DMS153 treated with DMSO at 0.1 percent for 48 hours (cell line): ENCODE results near the gene DECR2.
A peak's percentile ranks its signal among the peaks of the same experiment; 100 is the strongest.
"Not testable (repeated sequence)": the region's sequence is repeated elsewhere in the genome, so short reads cannot be mapped to it uniquely, and the experiment has no call there.

Experiments used
- DNase-seq: peaks from one replicate; lab custom pipeline; 2025; ENCODE audit not compliant: unreplicated experiment; lab: John Stamatoyannopoulos, UW

Gene DECR2

DNA sequence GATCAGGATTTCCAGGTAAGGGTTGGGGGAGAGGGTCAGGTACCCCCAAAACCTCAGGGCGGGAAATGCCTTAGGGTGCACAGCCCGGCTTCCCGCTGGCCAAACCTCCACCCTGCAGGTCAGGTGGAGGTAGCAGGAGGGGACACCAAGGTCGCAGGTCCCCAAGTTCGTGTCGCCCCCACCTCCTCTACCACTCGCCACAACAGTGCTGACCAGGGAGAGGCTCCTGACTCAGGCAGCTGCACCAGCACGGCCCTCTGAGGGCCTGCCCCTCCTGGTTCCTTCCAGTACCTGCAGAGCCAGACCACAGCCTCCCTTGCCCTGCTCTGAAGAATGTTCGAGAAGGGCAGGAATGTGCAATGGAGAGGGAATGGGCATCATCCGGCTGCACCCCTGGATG, 35.2 kb upstream of the DECR2 start:
- no peak for DNase-seq

DNA sequence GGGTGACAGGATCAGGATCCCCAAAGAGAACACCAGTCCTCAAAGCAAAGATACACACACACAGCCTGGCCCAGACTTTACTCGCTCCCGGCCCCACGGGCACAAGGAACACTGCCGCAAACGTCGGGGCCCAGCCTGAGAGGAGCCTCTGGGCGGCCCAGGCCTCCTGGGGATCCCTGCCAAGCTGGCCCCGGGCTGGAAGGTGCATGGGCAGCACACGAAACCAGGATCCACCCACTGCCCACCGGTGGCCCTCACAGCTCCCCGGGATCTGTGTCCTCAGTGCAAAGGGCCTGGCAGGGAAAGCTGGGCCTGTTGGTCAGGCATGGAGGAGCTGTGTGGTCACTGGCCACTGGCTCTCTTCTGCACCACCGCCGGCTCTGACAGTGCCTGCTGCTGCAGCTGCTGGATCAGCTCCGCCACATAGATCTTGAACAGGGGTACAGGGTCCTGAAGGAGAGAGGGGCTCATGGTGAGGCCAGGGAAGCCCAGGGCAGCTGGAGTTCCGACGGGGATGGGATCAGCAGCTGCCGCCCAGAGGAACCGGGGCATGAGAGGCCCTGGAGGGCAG, 34.3 kb upstream of the DECR2 start:
- no peak for DNase-seq

DNA sequence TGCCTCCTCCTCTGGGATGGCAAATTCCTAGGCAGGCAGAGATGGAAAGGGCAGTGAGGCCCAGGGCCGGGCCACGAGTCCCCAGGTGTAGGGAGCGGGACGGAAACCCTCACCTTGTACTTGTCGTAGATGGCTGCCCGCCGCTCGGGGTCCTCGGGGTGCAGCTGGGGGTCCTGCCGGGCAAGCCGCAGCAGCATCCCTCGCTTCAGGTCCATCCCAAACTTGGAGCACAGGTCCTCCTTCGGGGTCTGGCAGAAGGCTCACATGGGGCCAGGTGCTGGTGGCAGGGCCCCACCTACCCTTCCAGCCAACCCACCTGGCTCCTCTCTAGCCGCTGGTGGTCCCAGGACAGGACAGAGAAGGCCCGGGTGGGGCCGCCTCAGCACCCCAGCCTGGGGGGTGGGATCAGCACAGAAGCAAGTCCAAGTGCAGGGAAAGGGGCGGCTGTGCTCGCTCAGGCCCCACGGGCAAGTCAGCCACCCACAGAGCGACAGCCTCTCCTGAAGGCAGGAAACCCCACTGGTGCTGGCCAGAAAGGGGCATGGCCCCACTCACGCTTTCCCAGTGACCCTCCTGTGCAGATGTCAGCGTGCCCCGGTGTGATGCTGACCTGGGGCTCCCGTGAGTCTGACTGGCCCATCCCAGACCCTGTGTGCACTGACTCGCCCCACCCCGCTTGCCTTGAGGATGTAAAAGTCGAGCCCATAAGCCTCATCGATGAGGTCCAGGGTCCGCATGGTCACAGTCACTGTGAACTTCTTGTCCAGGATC, 33.1 kb upstream of the DECR2 start:
- no peak for DNase-seq

- no peak for DNase-seq
These were observed 32.3 kb upstream of the DECR2 start for GRCh38 chr16:369275-369865.

GRCh38 chr16:369866-370436, 31.7 kb upstream of the DECR2 start:
- no peak for DNase-seq

DNA sequence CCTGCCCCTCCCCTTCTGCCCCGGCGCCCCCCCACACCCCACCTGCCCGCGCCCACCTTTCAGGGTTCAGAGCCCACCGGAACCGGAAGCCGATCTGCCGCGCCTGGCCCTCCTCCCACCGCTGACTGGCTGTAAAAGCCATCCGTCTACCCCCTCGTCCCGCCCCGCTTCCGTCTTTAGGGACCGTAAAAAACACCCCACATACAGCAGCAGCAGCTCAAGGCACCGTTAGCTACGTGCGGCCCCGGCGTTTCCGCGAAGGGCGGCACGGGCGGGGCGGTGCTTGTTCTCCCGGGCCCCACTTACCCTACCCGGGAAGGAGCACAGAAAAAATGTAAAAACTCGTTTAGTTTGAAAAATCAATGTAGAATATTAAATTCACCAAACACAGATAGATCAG, 31.2 kb upstream of the DECR2 start, which contains the start of gene MRPL28:
Gene MRPL28 (minus strand): TSS at position 96 of the 400 bp plus-strand sequence. CDS start 320 bp downstream, outside the sequence.
- DNase-seq = peak; percentile 81

GRCh38 chr16:370979-371514, 30.6 kb upstream of the DECR2 start:
- DNase-seq = no peak

GRCh38 chr16:371515-372301, 30.0 kb upstream of the DECR2 start:
- DNase-seq = peak; percentile 42

DNA sequence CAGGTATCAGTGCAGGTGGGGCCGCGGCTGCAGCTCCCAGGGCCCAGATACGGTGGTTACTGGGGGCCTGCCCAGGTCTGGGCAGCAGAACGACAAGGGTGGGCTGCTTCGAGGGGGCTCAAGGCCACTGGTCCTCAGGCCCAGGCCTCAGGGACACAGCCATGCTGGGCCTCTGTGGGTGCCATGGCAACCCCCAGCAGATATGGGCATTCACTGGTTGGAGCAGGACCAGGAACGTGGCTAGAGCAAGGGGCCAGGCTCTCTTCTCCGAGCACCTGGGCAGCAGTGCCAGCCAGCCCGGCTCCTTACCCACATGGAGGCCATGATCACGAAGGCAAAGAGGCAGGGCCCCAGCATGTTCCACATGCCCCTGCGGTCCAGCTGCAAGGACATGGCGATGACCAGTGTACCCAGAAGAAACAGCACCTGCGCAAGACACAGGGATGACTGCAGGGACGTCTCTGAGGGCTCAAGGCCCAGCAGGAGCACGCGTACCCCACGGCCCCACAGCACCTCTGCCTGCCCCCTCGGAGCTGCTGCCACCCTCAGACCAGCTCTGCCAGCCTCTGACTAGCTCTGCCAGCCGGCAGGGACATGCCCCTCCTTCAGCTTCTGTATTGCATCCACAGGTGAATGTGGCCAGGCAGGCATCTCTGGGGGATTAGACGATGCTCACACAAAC, 29.2 kb upstream of the DECR2 start:
- DNase-seq = no peak

DNA sequence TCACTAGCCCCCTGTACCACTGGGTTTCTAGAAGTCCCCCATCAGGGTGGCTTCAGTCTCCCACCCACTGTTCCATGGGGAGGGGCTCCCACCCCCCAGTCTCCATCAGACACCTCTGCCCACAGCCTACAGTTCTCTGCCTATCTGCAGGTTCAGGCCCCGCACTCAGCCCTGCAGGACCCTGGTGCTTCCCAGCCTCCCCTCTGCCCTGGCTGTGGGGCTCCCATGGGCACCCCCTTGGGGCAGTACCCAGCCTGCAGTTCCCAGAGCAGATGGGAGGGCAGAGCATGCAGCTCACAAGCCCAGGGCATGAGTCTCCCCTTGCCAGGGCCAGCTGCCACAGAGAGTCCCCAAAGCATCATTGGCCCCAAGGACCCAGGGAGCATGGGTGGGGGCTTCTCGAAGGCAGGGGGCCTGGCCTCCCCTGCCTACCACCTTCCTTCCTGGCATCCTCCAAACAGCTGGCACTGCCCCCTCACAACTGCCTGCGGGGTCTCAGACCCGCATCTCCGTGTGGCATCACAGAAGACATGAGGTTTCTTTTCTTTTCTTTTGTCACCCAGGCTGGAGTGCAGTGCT, 28.6 kb upstream of the DECR2 start:
- no peak for DNase-seq

DNA sequence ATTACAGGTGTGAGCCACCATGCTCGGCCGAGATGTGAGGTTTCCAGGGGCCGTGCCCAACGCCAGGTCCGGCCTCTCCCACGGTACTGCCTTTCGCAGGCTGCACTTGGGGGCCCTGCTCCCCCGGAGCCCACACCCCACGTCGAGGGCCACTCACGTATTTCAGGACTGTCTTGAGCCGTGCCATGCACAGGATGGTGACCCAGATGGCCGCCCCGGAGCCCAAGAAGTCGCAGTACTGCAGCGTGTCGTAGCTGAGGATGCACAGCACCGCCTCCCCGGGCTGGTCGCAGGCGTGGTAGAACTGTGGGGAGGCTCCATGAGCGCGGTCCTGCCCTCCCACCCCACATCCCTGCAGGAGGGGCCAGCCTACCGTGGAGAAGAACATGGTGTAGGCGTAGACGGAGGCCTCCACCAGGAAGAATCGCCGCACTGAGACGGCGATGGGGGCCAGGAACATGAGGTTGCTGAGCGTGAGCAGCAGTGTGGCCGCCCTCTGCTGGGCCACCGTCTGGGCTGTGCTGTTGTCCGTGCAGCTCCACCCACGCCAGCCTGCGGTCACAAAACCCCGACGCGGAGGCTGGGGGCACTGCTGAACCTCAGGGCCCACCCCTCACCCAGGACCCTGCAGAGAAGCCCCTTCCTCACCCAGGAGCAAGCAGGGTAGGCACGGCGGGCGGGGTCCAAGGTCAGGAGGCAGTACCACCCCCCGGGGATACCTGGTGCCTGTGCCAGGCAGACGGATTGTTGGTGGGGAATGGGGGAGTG, 27.7 kb upstream of the DECR2 start:
- DNase-seq = no peak

GRCh38 chr16:374616-374926, 27.1 kb upstream of the DECR2 start:
- no peak for DNase-seq

GRCh38 chr16:375212-375611, 26.5 kb upstream of the DECR2 start:
- no peak for DNase-seq

DNA sequence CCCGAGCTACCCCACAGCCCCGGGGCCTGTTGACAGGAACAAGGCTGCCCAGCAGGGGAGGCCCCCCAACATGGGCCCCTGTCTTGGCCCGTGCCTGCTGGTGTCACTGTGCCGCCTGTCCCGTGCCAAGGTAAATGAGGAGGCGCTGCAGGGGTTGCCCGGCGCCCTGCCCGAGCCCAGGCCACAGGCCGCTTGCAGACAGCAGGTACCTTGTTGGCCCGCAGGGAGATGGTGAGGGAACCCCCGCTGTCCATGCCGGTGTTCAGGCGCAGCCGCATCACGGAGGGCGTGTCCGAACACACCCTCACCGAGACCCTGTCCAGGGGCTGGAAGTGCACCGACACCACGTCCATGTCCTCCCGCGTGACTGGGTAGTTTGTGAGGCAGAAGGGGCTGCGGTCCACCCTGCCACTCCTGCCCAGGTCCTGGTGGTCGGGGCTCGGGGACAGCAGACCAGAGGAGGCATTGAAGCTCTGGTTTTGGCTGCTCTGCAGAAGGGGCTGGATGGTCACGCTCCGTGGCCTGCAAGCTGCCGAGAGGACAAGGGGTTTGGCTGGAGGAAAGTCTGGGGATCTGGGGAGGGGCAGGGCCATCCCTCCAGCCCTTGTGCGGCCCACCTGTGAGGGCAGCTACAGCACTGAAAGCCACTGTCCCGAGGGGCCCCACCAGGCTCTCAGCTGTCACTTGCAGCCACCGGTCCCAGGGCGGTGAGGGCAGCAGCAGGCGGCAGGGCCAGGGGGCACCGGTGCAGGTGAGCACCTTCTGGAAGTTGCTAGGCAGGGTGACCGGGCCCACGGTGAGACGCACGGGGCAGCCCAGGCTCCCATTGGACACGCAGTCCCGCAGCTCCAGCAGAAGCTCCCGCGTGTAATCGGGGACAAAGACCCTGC, 25.5 kb upstream of the DECR2 start:
- no peak for DNase-seq

- no peak for DNase-seq
These were observed 24.8 kb upstream of the DECR2 start for GRCh38 chr16:376817-377418.

DNA sequence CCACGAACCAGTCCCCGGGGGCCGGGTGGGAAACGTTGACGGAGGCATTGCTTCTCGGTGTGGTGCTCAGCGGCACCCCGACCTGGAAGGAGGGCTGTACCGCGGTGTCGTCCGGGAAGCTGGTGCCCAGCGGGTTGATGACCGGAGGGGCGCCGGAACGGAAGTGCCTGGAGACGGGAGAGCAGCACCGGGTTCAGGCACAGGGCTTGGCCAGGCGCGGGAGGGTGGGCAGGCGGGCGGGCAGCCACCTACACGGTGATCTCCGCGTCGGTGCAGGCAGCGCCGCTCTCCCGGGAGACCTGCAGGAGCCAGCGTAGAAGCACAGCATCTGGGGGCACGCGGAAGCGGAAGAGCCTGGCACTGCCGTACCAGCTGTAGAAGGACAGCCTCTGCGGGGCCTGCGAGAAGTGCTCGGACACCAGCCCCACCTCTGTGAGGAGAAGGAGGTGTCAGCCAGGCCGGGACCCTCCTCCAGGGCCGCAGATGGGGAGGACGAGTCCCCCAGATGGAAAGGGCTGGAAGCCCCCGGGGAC, 24.2 kb upstream of the DECR2 start:
- DNase-seq = no peak

DNA sequence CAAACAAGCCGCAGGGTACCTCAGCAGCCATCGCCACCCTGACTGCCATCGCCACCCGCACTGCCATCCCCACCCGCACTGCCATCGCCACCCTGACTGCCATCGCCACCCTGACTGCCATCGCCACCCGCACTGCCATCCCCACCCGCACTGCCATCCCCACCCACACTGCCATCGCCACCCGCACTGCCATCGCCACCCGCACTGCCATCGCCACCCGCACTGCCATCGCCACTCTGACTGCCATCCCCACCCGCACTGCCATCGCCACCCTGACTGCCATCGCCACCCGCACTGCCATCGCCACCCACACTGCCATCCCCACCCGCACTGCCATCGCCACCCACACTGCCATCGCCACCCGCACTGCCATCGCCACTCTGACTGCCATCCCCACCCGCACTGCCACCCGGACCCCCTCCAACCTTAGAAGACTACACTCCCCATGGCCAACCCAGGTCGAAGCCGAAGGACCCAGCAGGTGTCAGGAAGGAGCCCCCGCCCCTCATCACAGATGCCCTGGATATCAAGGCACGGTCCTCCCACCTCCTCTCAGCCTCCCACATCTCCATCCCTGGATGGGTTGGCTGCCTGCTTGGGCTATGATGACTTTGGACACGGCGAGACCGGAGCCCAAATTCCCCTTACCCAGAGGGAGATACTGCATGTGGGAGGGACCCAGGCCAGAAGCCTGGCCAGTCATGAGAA, 23.4 kb upstream of the DECR2 start:
- not testable (repeated sequence) for DNase-seq
